GM12878 (cell line): ENCODE measurements around the gene NDUFS6. TPM values are rescaled to one million over a fixed set of nuclear protein-coding genes. Genes with fewer than 3 reads are reported as not detected.

Experiments
- ATAC-seq: fragments of 200-7000 bp; cut with Tn5 transposase; 3 replicates; pipeline ENCODE4 v1.9.1; 2020; ENCODE audit warnings: mild to moderate bottlenecking, moderate library complexity
- BruUV-seq: library from RNA; stranded (reverse); fragments of 400-500 nt; replicated peaks from 2 replicates; lab custom pipeline; 2021; lab: Mats Ljungman, UMichigan
- CTCF ChIA-PET: fragments of 300-600 bp; sonication (Branson Sonifier 250); formaldehyde crosslinking; extraction: SDS; loops from one replicate; lab custom pipeline; 2021; ENCODE audit warnings: inconsistent platforms; lab: Yijun Ruan, JAX
- POLR2A ChIA-PET: fragments of 350-600 bp; formaldehyde crosslinking; extraction: SDS; loops from one replicate; lab custom pipeline; 2021; ENCODE audit warnings: inconsistent platforms; lab: Charles Lee
- RAD21 ChIA-PET: fragments of 300-600 bp; sonication (Branson Sonifier 250); formaldehyde crosslinking; loops from one replicate; lab custom pipeline; 2023; ENCODE audit warnings: antibody characterized with exemption; ENCODE audit not compliant: unreplicated experiment; lab: Charles Lee
- SMC1A ChIA-PET: fragments of 300-600 bp; sonication (Branson Sonifier 250); formaldehyde crosslinking; loops from one replicate; lab custom pipeline; 2023; ENCODE audit not compliant: unreplicated experiment, uncharacterized antibody; lab: Charles Lee
- DNase-seq: peaks from one replicate; pipeline ENCODE4 v3.0.0-alpha.2; 2011; ENCODE audit warnings: low read depth, low spot score
- FAIRE-seq: peaks from 3 replicates; lab custom pipeline; 2011; peaks lifted over from hg19 to GRCh38; lab: Jason Lieb, UNC
- H2AFZ ChIP-seq: 2 replicates; pipeline ENCODE4 v1.6.0; 2011; ENCODE audit warnings: low read depth, low read length, control low read depth; ENCODE audit not compliant: control insufficient read depth
- H3K27ac ChIP-seq: 2 replicates; pipeline ENCODE4 v1.5.1; 2011; ENCODE audit warnings: control low read depth; ENCODE audit not compliant: control insufficient read depth, insufficient read depth
- H3K27me3 ChIP-seq, 2 experiments: replicated peaks in 1 of 2; 2 replicates each; pipeline versions ENCODE4 v1.6.0 to v1.6.1; 2011; ENCODE audit warnings: low read length in 1 of 2; ENCODE audit not compliant: control insufficient read depth in 2 of 2, insufficient read depth in 2 of 2
- H3K36me3 ChIP-seq, 2 experiments: 2 replicates each; pipeline ENCODE4 v1.5.1; 2011; ENCODE audit warnings: low read length in 1 of 2; ENCODE audit not compliant: control insufficient read depth in 2 of 2, insufficient read depth in 2 of 2
- H3K4me1 ChIP-seq: 2 replicates; pipeline ENCODE4 v1.6.1; 2011; ENCODE audit warnings: mild to moderate bottlenecking, low read length, moderate library complexity, mixed read lengths; ENCODE audit not compliant: control insufficient read depth, insufficient read depth
- H3K4me2 ChIP-seq: 2 replicates; pipeline ENCODE4 v1.6.0; 2011; ENCODE audit warnings: control low read depth; ENCODE audit not compliant: control insufficient read depth, insufficient read depth
- H3K4me3 ChIP-seq: fragments of 200-600 bp; sonication (generic); 2 replicates; pipeline ENCODE4 v1.5.1; 2016
- H3K79me2 ChIP-seq: 2 replicates; pipeline ENCODE4 v1.6.0; 2011; ENCODE audit warnings: low read length; ENCODE audit not compliant: control insufficient read depth, insufficient read depth
- H3K9ac ChIP-seq: 2 replicates; pipeline ENCODE4 v1.8.0; 2011; ENCODE audit warnings: low read length, control low read depth, mixed read lengths; ENCODE audit not compliant: control insufficient read depth, insufficient read depth
- H3K9me3 ChIP-seq: replicated peaks from 3 replicates; pipeline ENCODE4 v1.5.1; 2011; ENCODE audit warnings: mild to moderate bottlenecking, low read length; ENCODE audit not compliant: control insufficient read depth, insufficient read depth
- H4K20me1 ChIP-seq: 2 replicates; pipeline ENCODE4 v1.6.0; 2011; ENCODE audit not compliant: control insufficient read depth, insufficient read depth
- CBFB ChIP-seq: IDR thresholded peaks from 2 replicates; pipeline ENCODE4 v1.6.1; 2016; ENCODE audit warnings: antibody characterized with exemption, low read depth
- E2F8 ChIP-seq: fragments of 450-650 bp; IDR thresholded peaks from 2 replicates; pipeline ENCODE4 v1.6.1; 2018; ENCODE audit warnings: mild to moderate bottlenecking, low read depth, moderate library complexity; ENCODE audit not compliant: partially characterized antibody
- EGR1 ChIP-seq, 2 experiments: IDR thresholded peaks; 1 replicate in 1 of 2; 2 replicates in 1 of 2; pipeline ENCODE4 v1.6.1; 2011 to 2012; ENCODE audit warnings: low read depth in 2 of 2, low read length in 2 of 2, borderline replicate concordance in 1 of 2, mild to moderate bottlenecking in 1 of 2, moderate library complexity in 1 of 2
- FOXM1 ChIP-seq: IDR thresholded peaks from 2 replicates; pipeline ENCODE4 v1.6.1; 2012; ENCODE audit warnings: low read depth, mild to moderate bottlenecking, inconsistent platforms, low read length, moderate library complexity
- GATAD2B ChIP-seq: fragments of 450-650 bp; conservative IDR thresholded peaks from 2 replicates; pipeline ENCODE4 v1.6.1; 2017; ENCODE audit warnings: low read depth, mild to moderate bottlenecking, moderate library complexity
- KAT2A ChIP-seq: conservative IDR thresholded peaks from 2 replicates; pipeline ENCODE4 v1.6.1; 2011; ENCODE audit warnings: low read depth, low read length; ENCODE audit not compliant: control insufficient read depth
- MEF2B ChIP-seq: fragments of 450-650 bp; IDR thresholded peaks from 2 replicates; pipeline ENCODE4 v1.6.1; 2018; ENCODE audit warnings: mild to moderate bottlenecking, moderate library complexity; ENCODE audit not compliant: partially characterized antibody, poor library complexity, severe bottlenecking
- PML ChIP-seq: IDR thresholded peaks from 2 replicates; pipeline ENCODE4 v1.6.1; 2012; ENCODE audit warnings: low read length, inconsistent platforms
- POLR2AphosphoS5 ChIP-seq: IDR thresholded peaks from 2 replicates; pipeline ENCODE4 v1.6.1; 2011; ENCODE audit warnings: mild to moderate bottlenecking, low read length, inconsistent platforms
- RAD51 ChIP-seq: fragments of 450-650 bp; IDR thresholded peaks from 2 replicates; pipeline ENCODE4 v1.6.1; 2016; ENCODE audit warnings: moderate library complexity, mild to moderate bottlenecking, inconsistent platforms
- RCOR1 ChIP-seq: conservative IDR thresholded peaks from 2 replicates; pipeline ENCODE4 v1.6.1; 2012; ENCODE audit warnings: low read depth, low read length, improper control_type of control experiment
- SP1 ChIP-seq: IDR thresholded peaks from one replicate; pipeline ENCODE4 v1.6.1; 2011; ENCODE audit warnings: low read depth, low read length
- TCF12 ChIP-seq: IDR thresholded peaks from 2 replicates; pipeline ENCODE4 v1.6.1; 2011; ENCODE audit warnings: low read depth, mild to moderate bottlenecking, low read length
- YY1 ChIP-seq: IDR thresholded peaks from 2 replicates; pipeline ENCODE4 v1.6.1; 2011; ENCODE audit warnings: low read depth, mild to moderate bottlenecking, low read length
- WGBS: methylation state at CpG from one replicate; pipeline ENCODE4 v1.1.6; 2016; ENCODE audit warnings: low lambda C conversion rate; ENCODE audit not compliant: insufficient replicate concordance, insufficient coverage; ENCODE audit errors: missing lambda C conversion rate; 5-methylcytosine and 5-hydroxymethylcytosine counted together
- in situ Hi-C: fragments of 300-500 bp; cut with MboI; formaldehyde crosslinking; loops from 9 replicates; pipeline ENCODE4 v1.14.3; 2018; ENCODE audit warnings: mixed read lengths
- intact Hi-C: fragments of 100-400 bp; cut with micrococcal nuclease; formaldehyde crosslinking; loops from one replicate; pipeline ENCODE4 v1.14.2; 2022; ENCODE audit not compliant: unreplicated experiment
- polyA plus RNA-seq, 11 experiments: library from polyadenylated mRNA; depleted of rRNA in 4 of 11; unstranded in 6 of 11; stranded (reverse) in 5 of 11; fragments of >200 nt; fragmentation: Nextera tagmentation in 4 of 11; fragmentation: Illumina TruSeq in 1 of 11; extraction: Ambion mirVana in 4 of 11; extraction: Trizol in 1 of 11; gene quantifications; 1 replicate in 1 of 11; 2 replicates in 10 of 11; pipeline versions ENCODE4 v1.2.1 to v1.2.3, GENCODE V29; 2011 to 2016; ENCODE audit warnings: inconsistent platforms in 2 of 11, missing spikeins in 2 of 11, low read depth in 1 of 11
- total RNA-seq, 4 experiments: library from RNA; depleted of rRNA in 3 of 4; stranded (reverse); fragments of >200 nt in 3 of 4; fragmentation: Illumina TruSeq in 1 of 4; extraction: Trizol in 1 of 4; gene quantifications; 2 replicates each; pipeline versions ENCODE4 v1.2.1 to v1.2.3, GENCODE V29; 2013 to 2021

Gene NDUFS6
- total and polyA plus RNA-seq, 10 of the 15 experiments (the other 5 are each of a cell fraction or from before 2014, with no cell fraction given) = 20.7 to 213 (median 58.3) TPM

GRCh38 chr5:1806199-1806598 lies 5.0 kb downstream of the NDUFS6 start:
- H3K27me3 ChIP-seq = no peaks in the 10 kb centered on the region
- 91% methylated on average over 15 of the region's 15 CpGs for WGBS
- in situ Hi-C loops = no loop called here
- no TSS peak for BruUV-seq
- POLR2A ChIA-PET = interaction anchor here (0.6 kb wide), 1 partner anchor 72 kb away, joined by 3 read pairs; no protein-coding TSS in a partner anchor
- DNase-seq = no peak
- TF ChIP-seq FOXM1 (no peak), EGR1 (IDR thresholded peaks at IDR 0.05; ENCODE audit: borderline replicate concordance in 1 of 2, low read depth in 2 of 2, low read length in 2 of 2) (no peak), RCOR1 (no peak), YY1 (no peak), KAT2A (no peak), CBFB (no peak), RAD51 (no peak), PML (no peak), POLR2AphosphoS5 (no peak; the same call in 1 of the 2 replicates), TCF12 (no peak), E2F8 (no peak), GATAD2B (no peak), SP1 (no peak), MEF2B (no peak)
- TF ChIP-seq, all 136 proteins: peak for 0
- ATAC-seq (no peak), FAIRE-seq (no peak)
- Histone ChIP-seq H3K79me2 (peaks cover 27% of the 10 kb centered on the region), H4K20me1 (no peaks in the 10 kb centered on the region; the same call in 1 of the 2 replicates), H3K4me2 (no peak overlapping the region), H3K9ac (no peak overlapping the region), H3K4me3 (no peak overlapping the region), H2AFZ (no peak overlapping the region), H3K27ac (no peak overlapping the region), H3K36me3 (peaks cover 26 to 31% of the 10 kb centered on the region in 2 experiments), H3K4me1 (no peaks in the 10 kb centered on the region), H3K9me3 (no peaks in the 10 kb centered on the region)
- ChIA-PET CTCF (no interaction called here), RAD21 (no interaction called here), SMC1A (no interaction called here)
- intact Hi-C loops = loop anchor here (10.0 kb wide), 1 partner anchor 71 kb away; no protein-coding TSS in a partner anchor
